B cell (primary cell): Measurements from ENCODE around the gene ISCU.

Source experiments
- EZH2 ChIP-seq: IDR thresholded peaks from 2 replicates; pipeline ENCODE4 v1.6.1; 2012; ENCODE audit warnings: borderline replicate concordance, low read depth, mild to moderate bottlenecking, moderate library complexity, low read length; ENCODE audit not compliant: insufficient read depth, poor library complexity, severe bottlenecking
- TF ChIP-seq, protein P1 (sequence below): fragments of 200-600 bp; IDR thresholded peaks from one replicate; pipeline ENCODE4 v1.8.0; 2022; ENCODE audit warnings: antibody characterized with exemption, mild to moderate bottlenecking

DNA sequence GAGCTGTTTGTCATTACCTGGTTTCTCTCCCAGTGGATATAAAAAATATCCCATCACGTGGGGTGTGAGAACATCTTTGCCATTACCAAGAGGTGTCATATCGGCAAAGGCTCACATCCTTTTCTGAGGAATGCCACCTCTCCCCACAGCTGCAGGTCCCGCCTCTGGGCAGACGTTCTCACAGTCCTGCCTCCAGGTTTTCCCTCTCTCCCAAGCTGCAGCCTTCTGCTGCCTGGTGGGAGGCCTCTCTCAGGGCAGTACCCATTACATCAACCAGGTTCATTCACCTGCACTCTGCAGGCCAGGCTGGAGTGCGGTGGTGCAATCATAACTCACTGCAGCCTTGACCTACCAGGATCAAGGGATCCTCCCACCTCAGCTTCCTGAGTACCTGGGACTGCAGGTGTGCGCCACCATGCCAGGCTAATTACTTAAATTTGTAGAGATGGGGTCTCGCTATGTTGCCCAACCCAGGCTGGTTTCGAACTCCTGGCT is 50.4 kb downstream of the ISCU start:
- TF ChIP-seq, protein P1, sequence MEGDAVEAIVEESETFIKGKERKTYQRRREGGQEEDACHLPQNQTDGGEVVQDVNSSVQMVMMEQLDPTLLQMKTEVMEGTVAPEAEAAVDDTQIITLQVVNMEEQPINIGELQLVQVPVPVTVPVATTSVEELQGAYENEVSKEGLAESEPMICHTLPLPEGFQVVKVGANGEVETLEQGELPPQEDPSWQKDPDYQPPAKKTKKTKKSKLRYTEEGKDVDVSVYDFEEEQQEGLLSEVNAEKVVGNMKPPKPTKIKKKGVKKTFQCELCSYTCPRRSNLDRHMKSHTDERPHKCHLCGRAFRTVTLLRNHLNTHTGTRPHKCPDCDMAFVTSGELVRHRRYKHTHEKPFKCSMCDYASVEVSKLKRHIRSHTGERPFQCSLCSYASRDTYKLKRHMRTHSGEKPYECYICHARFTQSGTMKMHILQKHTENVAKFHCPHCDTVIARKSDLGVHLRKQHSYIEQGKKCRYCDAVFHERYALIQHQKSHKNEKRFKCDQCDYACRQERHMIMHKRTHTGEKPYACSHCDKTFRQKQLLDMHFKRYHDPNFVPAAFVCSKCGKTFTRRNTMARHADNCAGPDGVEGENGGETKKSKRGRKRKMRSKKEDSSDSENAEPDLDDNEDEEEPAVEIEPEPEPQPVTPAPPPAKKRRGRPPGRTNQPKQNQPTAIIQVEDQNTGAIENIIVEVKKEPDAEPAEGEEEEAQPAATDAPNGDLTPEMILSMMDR, result no peak
- TF ChIP-seq EZH2, result no peak
